GM19397 (cell line): ENCODE measurements around the gene NAT8.
"Not testable (repeated sequence)": the region's sequence is repeated elsewhere in the genome, so short reads cannot be mapped to it uniquely, and the experiment has no call there.

Source experiments
- ATAC-seq: cut with Tn5 transposase; IDR thresholded peaks from one replicate; pipeline ENCODE4 v1.9.1; 2021; ENCODE audit warnings: mild to moderate bottlenecking, moderate library complexity; ENCODE audit not compliant: unreplicated experiment

Gene NAT8, protein sequence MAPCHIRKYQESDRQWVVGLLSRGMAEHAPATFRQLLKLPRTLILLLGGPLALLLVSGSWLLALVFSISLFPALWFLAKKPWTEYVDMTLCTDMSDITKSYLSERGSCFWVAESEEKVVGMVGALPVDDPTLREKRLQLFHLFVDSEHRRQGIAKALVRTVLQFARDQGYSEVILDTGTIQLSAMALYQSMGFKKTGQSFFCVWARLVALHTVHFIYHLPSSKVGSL

DNA sequence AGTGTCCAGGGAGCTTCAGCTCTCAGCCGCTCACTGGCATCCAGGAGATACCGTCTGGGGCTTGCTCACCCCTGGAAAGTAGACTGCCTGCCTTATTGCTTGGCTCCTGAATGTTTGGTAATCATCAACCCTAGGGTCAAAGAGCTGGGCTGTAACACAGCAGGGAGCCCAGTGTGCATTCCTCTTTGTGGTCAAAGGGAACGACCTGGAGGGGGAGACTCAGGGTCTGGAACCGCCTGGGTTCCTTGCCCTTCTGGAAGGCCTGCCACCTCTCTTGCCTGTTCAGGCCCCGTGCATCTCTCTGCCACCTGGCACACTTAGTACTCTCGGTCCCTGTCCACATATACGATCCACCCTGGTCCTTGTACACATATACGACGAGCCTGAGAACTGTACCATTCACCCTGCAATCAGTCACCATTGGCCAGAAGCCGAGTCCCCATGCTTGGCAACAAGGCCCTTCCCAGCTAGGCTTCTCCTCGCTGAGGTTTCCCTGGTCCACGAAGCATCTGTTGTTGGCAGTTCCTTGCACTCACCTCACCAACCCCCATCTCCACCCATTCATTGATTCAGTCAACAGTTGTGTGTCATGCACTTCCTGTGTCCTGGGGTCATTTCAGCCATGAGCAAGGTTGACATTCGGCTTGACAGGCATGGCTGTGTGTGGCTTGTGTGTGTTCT, at the start of gene NAT8:
NAT8 (minus strand) TSS at position 85 of the 681 bp plus-strand sequence. CDS start 794 bp downstream, outside the sequence.
- ATAC-seq = no peak

- ATAC-seq = not testable (repeated sequence)
These were observed 48.3 kb upstream of the NAT8 start for GRCh38 chr2:73690372-73691088.

DNA sequence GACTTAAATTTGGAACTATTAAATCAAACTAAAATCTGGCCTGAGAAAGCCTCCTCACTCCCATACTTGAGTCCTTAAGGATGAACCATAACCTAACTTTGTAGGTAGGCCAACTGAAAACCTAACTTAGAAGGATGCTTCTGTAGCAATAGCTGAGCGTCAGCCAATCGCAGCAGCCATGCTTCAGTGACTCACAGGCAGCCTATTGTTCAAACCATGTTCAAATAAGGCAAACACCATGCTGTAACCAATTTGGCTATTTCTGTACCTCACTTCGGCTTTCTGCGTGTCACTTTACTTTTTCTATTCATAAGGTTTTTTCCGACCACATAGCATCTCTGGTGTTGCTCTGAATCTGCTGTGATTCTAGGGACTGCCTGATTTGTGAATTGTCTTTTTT, 46.3 kb upstream of the NAT8 start:
- not testable (repeated sequence) for ATAC-seq

- no peak for ATAC-seq
These were observed 43.7 kb upstream of the NAT8 start for GRCh38 chr2:73685764-73686438.

DNA sequence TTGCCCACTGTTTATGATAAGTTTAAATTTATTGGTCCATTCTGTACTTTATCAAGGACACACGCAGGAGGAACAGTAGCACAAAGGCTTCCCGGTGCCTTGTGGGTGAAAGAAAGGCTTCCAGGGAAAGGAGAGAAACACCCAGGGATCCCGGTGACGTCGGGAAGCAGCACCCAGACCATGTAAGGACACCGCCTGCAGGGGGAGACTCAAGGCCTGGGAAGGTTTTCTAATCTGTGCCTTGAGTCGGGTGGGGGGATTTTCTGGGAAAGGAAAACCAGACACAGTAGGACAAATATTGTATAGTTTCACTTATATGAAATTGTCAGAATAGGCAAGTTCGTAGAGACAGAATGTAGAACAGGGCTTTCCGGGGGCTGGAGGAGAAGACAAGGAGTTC, 42.7 kb upstream of the NAT8 start:
- not testable (repeated sequence) for ATAC-seq

GRCh38 chr2:73684325-73684724, 42.1 kb upstream of the NAT8 start:
- not testable (repeated sequence) for ATAC-seq

- not testable (repeated sequence) for ATAC-seq
These were observed 37.8 kb upstream of the NAT8 start for GRCh38 chr2:73679951-73680571.

DNA sequence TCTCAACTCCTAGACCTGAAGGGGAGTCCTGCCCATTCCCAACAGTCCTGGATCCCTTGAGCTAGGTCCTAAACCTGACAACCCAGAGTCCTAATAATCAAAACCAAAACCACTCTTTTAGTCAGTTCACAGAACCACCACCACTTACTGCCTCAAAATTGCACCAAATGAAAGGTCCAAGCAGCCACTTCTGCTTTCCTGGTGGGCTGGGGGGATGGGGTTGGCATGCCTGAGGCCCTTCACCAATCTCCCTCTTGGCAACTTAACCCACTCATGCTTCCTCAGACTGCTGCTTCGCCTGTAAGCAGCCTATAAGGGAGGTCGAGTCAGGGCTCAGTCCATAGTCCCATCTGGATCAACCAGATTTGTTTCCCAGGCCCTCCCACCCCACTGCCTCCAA, 37.0 kb upstream of the NAT8 start:
- not testable (repeated sequence) for ATAC-seq

DNA sequence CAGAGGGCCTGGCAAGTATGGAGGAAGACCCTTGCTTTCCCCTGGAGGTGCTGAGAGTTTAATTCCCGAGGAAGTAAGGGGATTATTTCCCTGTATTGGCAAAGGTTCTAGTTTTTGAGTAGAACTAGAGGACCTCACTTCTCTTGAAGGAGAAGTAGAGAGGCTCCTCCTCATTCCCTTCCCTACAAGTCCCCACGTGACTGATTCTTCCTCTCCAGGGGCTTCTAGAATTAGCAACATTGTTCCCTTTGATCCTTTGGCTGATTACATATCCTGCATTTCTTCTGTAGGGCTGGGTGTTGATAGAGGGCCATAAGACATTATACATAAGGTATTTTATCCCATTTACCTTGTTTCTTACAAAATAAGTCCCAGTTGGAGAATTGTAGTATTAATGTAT, 35.8 kb upstream of the NAT8 start:
- not testable (repeated sequence) for ATAC-seq

DNA sequence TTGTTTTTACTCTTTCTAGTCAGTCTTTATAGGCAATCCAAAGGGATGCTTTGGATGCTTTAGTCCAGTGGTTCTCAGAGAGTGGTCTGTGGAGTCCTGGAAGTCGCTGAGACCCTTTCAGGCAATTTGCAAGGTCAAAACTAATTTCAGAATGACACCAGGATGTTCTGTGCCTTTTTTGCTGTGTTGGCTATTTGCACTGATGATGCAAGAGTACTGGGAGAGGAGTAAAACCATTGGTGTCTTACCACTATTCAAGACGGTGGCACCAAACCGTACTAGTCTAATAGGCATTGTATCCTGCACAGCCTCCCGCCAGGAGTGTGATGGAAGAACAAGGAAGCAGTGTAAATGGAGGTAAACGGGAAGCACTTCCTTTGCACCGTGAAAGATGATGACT, 34.0 kb upstream of the NAT8 start:
- ATAC-seq = not testable (repeated sequence)

GRCh38 chr2:73674696-73675157, 32.5 kb upstream of the NAT8 start:
- ATAC-seq = not testable (repeated sequence)

DNA sequence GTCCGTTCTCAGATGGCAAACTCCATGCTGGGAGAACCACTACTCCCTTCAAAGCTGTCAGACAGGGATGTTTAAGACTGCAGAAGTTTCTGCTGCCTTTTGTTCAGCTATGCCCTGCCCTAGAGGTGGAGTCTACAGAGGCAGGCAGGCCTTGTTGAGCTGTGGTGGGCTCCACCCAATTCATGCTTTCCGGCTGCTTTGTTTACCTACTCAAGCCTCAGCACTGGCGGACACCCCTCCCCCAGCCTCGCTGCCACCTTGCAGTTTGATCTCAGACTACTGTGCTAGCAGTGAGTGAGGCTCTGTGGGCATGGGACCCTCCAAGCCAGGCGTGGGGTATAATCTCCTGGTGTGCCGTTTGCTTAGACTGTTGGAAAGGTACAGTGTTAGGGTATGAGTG, 27.8 kb upstream of the NAT8 start:
- ATAC-seq = not testable (repeated sequence)

DNA sequence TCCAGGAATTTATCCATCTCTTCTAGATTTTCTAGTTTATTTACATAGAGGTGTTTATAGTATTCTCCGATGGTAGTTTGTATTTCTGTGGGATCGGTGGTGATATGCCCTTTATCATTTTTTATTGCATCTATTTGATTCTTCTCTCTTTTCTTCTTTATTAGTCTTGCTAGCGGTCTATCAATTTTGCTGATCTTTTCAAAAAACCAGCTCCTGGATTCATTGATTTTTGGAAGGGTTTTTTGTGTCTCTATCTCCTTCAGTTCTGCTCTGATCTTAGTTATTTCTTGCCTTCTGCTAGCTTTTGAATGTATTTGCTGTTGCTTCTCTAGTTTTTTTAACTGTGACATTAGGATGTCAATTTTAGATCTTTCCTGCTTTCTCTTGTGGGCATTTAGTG, 25.0 kb upstream of the NAT8 start:
- not testable (repeated sequence) for ATAC-seq

GRCh38 chr2:73654175-73654574, 12.0 kb upstream of the NAT8 start:
- ATAC-seq = no peak

GRCh38 chr2:73652348-73652747, 10.1 kb upstream of the NAT8 start:
- ATAC-seq = no peak

GRCh38 chr2:73651591-73652230, 9.5 kb upstream of the NAT8 start:
- ATAC-seq = no peak

DNA sequence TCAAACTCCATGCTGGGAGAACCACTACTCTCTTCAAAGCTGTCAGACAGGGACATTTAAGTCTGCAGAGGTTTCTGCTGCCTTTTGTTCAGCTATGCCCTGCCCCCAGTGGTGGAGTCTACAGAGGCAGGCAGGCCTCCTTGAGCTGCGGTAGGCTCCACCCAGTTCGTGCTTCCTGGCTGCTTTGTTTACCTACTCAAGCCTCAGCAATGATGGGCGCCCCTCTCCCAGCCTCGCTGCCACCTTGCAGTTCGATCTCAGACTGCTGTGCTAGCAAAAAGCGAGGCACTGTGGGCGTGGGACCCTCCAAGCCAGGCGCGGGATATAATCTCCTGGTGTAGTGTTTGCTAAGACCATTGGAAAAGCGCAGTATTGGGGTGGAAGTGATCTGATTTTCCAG, 5.5 kb upstream of the NAT8 start:
- not testable (repeated sequence) for ATAC-seq

DNA sequence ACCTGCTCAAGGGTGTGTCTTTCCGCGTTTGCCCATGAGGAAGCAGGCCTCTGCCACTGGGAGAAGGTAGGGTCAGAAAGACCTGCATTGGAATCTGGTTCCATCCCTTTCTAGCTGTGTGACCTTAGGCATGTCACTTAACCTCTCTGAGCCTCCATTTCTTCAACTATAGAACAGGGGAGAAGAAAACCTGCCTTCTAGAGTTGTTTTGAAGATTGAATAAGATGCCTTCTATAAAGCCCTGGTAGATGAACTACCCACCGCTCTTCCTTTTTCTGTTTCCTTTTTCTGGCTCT, 507 bp downstream of the NAT8 start:
- ATAC-seq = no peak

DNA sequence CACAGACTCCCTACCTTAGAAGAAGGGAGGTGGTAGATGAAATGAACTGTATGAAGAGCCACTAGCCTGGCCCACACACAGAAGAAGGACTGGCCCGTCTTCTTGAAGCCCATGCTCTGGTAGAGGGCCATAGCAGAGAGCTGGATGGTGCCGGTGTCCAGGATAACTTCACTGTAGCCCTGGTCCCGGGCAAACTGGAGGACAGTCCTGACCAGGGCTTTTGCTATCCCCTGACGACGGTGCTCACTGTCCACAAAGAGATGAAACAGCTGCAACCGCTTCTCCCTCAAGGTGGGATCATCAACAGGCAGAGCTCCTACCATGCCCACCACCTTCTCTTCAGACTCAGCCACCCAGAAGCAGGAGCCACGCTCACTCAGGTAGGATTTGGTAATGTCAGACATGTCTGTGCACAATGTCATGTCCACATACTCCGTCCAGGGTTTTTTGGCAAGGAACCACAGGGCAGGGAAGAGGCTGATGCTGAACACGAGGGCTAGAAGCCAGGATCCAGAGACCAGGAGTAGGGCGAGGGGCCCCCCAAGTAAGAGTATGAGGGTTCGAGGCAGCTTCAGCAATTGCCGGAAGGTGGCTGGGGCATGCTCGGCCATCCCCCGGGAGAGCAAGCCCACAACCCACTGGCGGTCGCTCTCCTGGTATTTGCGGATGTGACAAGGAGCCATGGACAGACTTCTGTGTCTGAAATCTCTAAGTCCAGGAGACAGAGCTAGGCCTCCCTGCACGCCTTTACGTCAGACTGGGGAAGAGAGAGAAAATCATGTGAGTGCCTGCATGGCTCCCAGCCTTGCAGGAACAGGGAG, 1.1 kb downstream of the NAT8 start:
- no peak for ATAC-seq

GRCh38 chr2:73640511-73640911, 1.7 kb downstream of the NAT8 start:
- ATAC-seq = no peak
